Fibroblast of villous mesenchyme (primary cell): ENCODE results near the gene CRAMP1. TPM values are rescaled to one million over a fixed set of nuclear protein-coding genes. Genes with fewer than 3 reads are reported as not detected.

Source experiments
- DNase-seq: peaks from one replicate; pipeline ENCODE4 v3.0.0-alpha.2; 2010; ENCODE audit warnings: low read depth
- H3K4me3 ChIP-seq: 2 replicates; pipeline ENCODE4 v1.5.1; 2011; ENCODE audit warnings: low read depth, mild to moderate bottlenecking, low read length
- CTCF ChIP-seq: IDR thresholded peaks from 2 replicates; pipeline ENCODE4 v1.5.1; 2012; ENCODE audit warnings: low read depth, mild to moderate bottlenecking, low read length; ENCODE audit not compliant: insufficient read depth
- total RNA-seq: library from RNA; depleted of rRNA; stranded (reverse); fragments of >200 nt; gene quantifications from 2 replicates; pipeline ENCODE4 v1.2.3, GENCODE V29; 2012

The CRAMP1 gene
- total RNA-seq, 1 donor: 10.4 TPM

- no peak for TF ChIP-seq CTCF
Measured at GRCh38 chr16:1596516-1596915, 15.6 kb upstream of the CRAMP1 start.

DNA sequence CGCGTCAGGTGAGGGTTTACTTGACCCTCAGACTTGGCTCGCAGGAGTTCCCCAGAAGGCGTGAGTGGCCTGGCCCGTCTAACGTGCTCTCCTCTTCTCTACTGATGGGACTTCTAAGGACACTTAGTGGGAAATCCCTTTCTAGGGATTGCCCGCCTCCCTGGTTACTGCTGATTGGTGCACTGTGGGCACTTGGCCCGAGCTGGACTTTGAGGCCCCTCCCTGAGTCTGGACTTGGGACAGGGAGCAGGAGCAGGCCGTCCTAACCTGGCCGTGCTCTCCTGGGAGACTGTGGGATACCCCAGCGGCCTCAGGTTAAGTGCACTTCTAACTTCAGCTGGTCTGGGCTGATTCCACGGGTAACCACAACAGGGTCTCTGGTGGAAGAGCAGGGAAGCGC, 15.0 kb upstream of the CRAMP1 start:
- DNase-seq: no peak
- TF ChIP-seq CTCF: no peak
- H3K4me3 ChIP-seq: no peak overlapping the region

More at GRCh38 chr16:1596516-1596915, 15.6 kb upstream of the CRAMP1 start:
- no peak overlapping the region for H3K4me3 ChIP-seq
- no peak for DNase-seq

GRCh38 chr16:1601031-1601430, 11.1 kb upstream of the CRAMP1 start:
- TF ChIP-seq CTCF: no peak
- no peak overlapping the region for H3K4me3 ChIP-seq
- DNase-seq: no peak

DNA sequence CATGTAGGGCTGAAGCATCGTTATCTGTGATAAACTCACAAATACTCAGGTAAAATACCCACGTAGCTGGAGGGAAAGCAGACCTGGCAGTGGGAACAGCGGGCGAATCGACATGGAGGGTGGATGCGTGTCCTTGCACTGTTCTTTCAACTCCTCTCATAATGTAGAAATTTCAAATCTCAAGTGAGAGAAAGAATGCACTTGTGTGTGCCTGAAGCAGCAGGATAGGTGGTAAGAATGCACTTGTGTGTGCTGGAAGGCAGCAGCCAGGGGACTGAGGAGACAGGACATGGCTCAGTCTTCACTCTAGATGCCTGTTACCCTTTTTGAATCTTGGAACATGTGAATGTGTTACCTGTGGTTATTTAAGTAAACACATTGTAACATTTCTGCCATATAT, 10.7 kb upstream of the CRAMP1 start:
- TF ChIP-seq CTCF: no peak
- H3K4me3 ChIP-seq: no peak overlapping the region
- DNase-seq: no peak

DNA sequence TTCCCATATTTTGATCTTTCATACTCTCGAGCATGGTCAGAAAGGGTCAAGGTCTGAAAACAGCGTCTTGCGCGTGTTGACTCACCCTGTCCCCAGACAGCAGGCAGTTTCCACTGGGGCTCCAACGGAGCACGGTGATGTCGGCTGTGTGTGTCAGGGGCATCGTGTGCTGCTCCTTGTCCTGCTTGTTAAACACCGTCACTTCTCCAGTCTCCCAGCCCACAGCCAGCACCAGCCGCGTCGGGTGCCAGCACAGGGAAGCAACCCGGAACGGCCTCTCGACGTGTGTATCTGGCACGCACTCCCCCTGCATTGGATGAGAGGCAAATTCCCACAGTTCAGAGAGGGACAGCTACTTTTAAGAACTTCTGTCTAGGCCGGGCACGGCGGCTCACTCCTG, 9.9 kb upstream of the CRAMP1 start:
- no peak for TF ChIP-seq CTCF
- no peak overlapping the region for H3K4me3 ChIP-seq
- DNase-seq: no peak

DNA sequence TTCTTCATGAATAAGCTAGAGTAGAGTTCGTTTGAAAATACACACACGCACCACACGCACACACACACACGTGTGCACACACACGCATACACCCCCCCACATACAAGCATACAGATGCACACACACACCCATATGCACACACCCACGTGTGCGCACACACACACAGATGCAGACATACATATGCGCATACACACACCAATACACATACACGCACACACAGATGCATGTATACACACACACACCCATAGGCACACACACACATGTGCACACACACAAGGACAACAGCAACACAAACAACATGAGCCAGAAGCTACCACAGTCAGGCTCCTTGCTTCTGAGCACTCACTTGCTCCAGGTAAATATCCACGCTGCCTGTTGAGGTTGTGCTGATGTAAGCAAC, 5.4 kb upstream of the CRAMP1 start:
- H3K4me3 ChIP-seq: no peak overlapping the region
- no peak for TF ChIP-seq CTCF
- no peak for DNase-seq

DNA sequence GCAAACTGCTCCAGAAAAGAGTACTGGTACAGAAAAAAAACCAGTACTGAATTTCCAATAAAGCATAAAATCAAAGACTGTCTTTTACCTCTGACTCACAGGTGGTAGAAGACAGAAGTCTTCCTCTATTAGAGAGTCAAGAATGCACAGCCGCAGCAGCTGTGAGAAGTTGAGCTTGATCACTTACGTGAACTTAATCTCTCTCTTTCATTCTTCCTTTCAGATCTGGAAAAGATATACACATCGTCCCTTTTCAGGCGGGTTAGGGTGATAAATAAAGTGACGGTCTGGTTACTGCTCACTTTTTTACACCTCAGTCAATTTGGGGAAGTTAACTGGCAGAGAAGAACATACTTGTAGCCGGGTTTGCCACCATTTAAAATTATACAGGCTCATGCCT, 4.2 kb upstream of the CRAMP1 start:
- no peak overlapping the region for H3K4me3 ChIP-seq
- TF ChIP-seq CTCF: no peak
- DNase-seq: no peak
